Fibroblast of skin of right quadriceps (primary cell): Measurements from ENCODE around the gene BACE1-AS.
"Not testable (repeated sequence)": the region's sequence is repeated elsewhere in the genome, so short reads cannot be mapped to it uniquely, and the experiment has no call there.

Experiments
- DNase-seq: peaks from one replicate; pipeline ENCODE4 v3.0.0-alpha.2; 2013

Gene BACE1-AS

GRCh38 chr11:117290809-117291396 lies at the start of gene BACE1-AS:
Gene BACE1-AS (plus strand): TSS chr11:117291346.
- no peak for DNase-seq

- no peak for DNase-seq
Observed at GRCh38 chr11:117248341-117248740, 42.8 kb upstream of the BACE1-AS start.

GRCh38 chr11:117249571-117249970 lies 41.6 kb upstream of the BACE1-AS start:
- DNase-seq = no peak

- no peak for DNase-seq
Observed at GRCh38 chr11:117251506-117251905, 39.6 kb upstream of the BACE1-AS start.

GRCh38 chr11:117255966-117256365 lies 35.2 kb upstream of the BACE1-AS start:
- DNase-seq = no peak

GRCh38 chr11:117256573-117256972 lies 34.6 kb upstream of the BACE1-AS start:
- DNase-seq = peak; percentile 52

GRCh38 chr11:117258576-117258975 lies 32.6 kb upstream of the BACE1-AS start:
- DNase-seq = peak; percentile 12

GRCh38 chr11:117259417-117259816 lies 31.7 kb upstream of the BACE1-AS start:
- peak; percentile 83 for DNase-seq

- DNase-seq = not testable (repeated sequence)
Observed at GRCh38 chr11:117264624-117265323, 26.4 kb upstream of the BACE1-AS start.

- DNase-seq = no peak
Observed at GRCh38 chr11:117265745-117266144, 25.4 kb upstream of the BACE1-AS start.

GRCh38 chr11:117269856-117270255 lies 21.3 kb upstream of the BACE1-AS start:
- no peak for DNase-seq

- DNase-seq = no peak
Observed at GRCh38 chr11:117271208-117271607, 19.9 kb upstream of the BACE1-AS start.

GRCh38 chr11:117272175-117272574 lies 19.0 kb upstream of the BACE1-AS start:
- DNase-seq = not testable (repeated sequence)

- DNase-seq = peak; percentile 95
Observed at GRCh38 chr11:117273550-117274289, 17.4 kb upstream of the BACE1-AS start.

- DNase-seq = peak; percentile 31
Observed at GRCh38 chr11:117278347-117278746, 12.8 kb upstream of the BACE1-AS start.

- DNase-seq = no peak
Observed at GRCh38 chr11:117279711-117280376, 11.3 kb upstream of the BACE1-AS start.

GRCh38 chr11:117281159-117281558 lies 10.0 kb upstream of the BACE1-AS start:
- peak; percentile 99 for DNase-seq

- no peak for DNase-seq
Observed at GRCh38 chr11:117281869-117282268, 9.3 kb upstream of the BACE1-AS start.

GRCh38 chr11:117282956-117283355 lies 8.2 kb upstream of the BACE1-AS start:
- DNase-seq = no peak

GRCh38 chr11:117284053-117284452 lies 7.1 kb upstream of the BACE1-AS start:
- DNase-seq = no peak

GRCh38 chr11:117286588-117286987 lies 4.6 kb upstream of the BACE1-AS start:
- no peak for DNase-seq

- no peak for DNase-seq
Observed at GRCh38 chr11:117287668-117288067, 3.5 kb upstream of the BACE1-AS start.

GRCh38 chr11:117289795-117290194 lies 1.4 kb upstream of the BACE1-AS start:
- DNase-seq = no peak
